COLO829 (cell line): Measurements from ENCODE around the gene CMBL.

ENCODE experiments used
- DNase-seq: peaks from one replicate; pipeline ENCODE4 v3.0.0; 2012; ENCODE audit warnings: low spot score

Gene CMBL

GRCh38 chr5:10310066-10310779 is 2.5 kb upstream of the CMBL start:
- peak; percentile 47 for DNase-seq

- no peak for DNase-seq
Measured at GRCh38 chr5:10308844-10309243, 1.1 kb upstream of the CMBL start.

GRCh38 chr5:10306806-10307205 is 896 bp downstream of the CMBL start:
- DNase-seq, result no peak

- DNase-seq, result no peak
Measured at GRCh38 chr5:10306114-10306513, 1.6 kb downstream of the CMBL start.

GRCh38 chr5:10304932-10305331 is 2.8 kb downstream of the CMBL start:
- DNase-seq, result no peak

- DNase-seq, result no peak
Measured at GRCh38 chr5:10303699-10304170, 4.0 kb downstream of the CMBL start.

GRCh38 chr5:10303201-10303600 is 4.5 kb downstream of the CMBL start:
- no peak for DNase-seq

GRCh38 chr5:10301842-10302610 is 5.7 kb downstream of the CMBL start:
- peak; percentile 8 for DNase-seq

GRCh38 chr5:10301266-10301665 is 6.4 kb downstream of the CMBL start:
- no peak for DNase-seq

GRCh38 chr5:10300246-10300645 is 7.5 kb downstream of the CMBL start:
- DNase-seq, result no peak

GRCh38 chr5:10297646-10298204 is 10.0 kb downstream of the CMBL start:
- DNase-seq, result no peak

GRCh38 chr5:10295619-10296326 is 11.9 kb downstream of the CMBL start:
- DNase-seq, result no peak

- DNase-seq, result no peak
Measured at GRCh38 chr5:10293907-10294662, 13.6 kb downstream of the CMBL start.

- DNase-seq, result no peak
Measured at GRCh38 chr5:10291692-10292339, 15.9 kb downstream of the CMBL start.

GRCh38 chr5:10290438-10290837 is 17.3 kb downstream of the CMBL start:
- DNase-seq, result no peak

GRCh38 chr5:10289991-10290390 is 17.7 kb downstream of the CMBL start:
- DNase-seq, result no peak

- DNase-seq, result no peak
Measured at GRCh38 chr5:10289353-10289752, 18.3 kb downstream of the CMBL start.

GRCh38 chr5:10288592-10289219 is 19.0 kb downstream of the CMBL start:
- DNase-seq, result no peak

GRCh38 chr5:10286862-10287227 is 20.9 kb downstream of the CMBL start:
- DNase-seq, result no peak

- DNase-seq, result no peak
Measured at GRCh38 chr5:10286162-10286861, 21.4 kb downstream of the CMBL start.
